Measurements from ENCODE around the gene SHE. TPM values are rescaled to one million over a fixed set of nuclear protein-coding genes. Genes with fewer than 3 reads are reported as not detected.
"Not testable (repeated sequence)": the region's sequence is repeated elsewhere in the genome, so short reads cannot be mapped to it uniquely, and the experiment has no call there.

SHE gene
- total RNA-seq, 1 donor from 2014 or later = under 0.01 TPM

GRCh38 chr1:154489695-154490274, 12.4 kb downstream of the SHE start:
- no peak overlapping the region for H3K4me3 ChIP-seq (ENCODE audit: low read depth, low read length)
- no peak for DNase-seq (ENCODE audit: low read depth)
- no peak for TF ChIP-seq CTCF (conservative IDR thresholded peaks at IDR 0.05; ENCODE audit: low read depth, low read length)

GRCh38 chr1:154488922-154489321, 13.3 kb downstream of the SHE start:
- no peak for TF ChIP-seq CTCF (conservative IDR thresholded peaks at IDR 0.05; ENCODE audit: low read depth, low read length)
- DNase-seq (ENCODE audit: low read depth) = no peak
- H3K4me3 ChIP-seq (ENCODE audit: low read depth, low read length) = no peak overlapping the region

GRCh38 chr1:154486756-154487155, 15.5 kb downstream of the SHE start:
- not testable (repeated sequence) for DNase-seq (ENCODE audit: low read depth); H3K4me3 ChIP-seq (ENCODE audit: low read depth, low read length)

GRCh38 chr1:154485910-154486496, 16.2 kb downstream of the SHE start:
- no peak overlapping the region for H3K4me3 ChIP-seq (ENCODE audit: low read depth, low read length)
- no peak for TF ChIP-seq CTCF (conservative IDR thresholded peaks at IDR 0.05; ENCODE audit: low read depth, low read length)

GRCh38 chr1:154485106-154485505, 17.1 kb downstream of the SHE start:
- no peak for TF ChIP-seq CTCF (conservative IDR thresholded peaks at IDR 0.05; ENCODE audit: low read depth, low read length)
- no peak overlapping the region for H3K4me3 ChIP-seq (ENCODE audit: low read depth, low read length)

More at GRCh38 chr1:154485910-154486496, 16.2 kb downstream of the SHE start:
- no peak for DNase-seq (ENCODE audit: low read depth)

GRCh38 chr1:154483941-154484803, 18.0 kb downstream of the SHE start:
- DNase-seq (ENCODE audit: low read depth) = peak; percentile 89
- TF ChIP-seq CTCF (conservative IDR thresholded peaks at IDR 0.05; ENCODE audit: low read depth, low read length) = no peak

More at GRCh38 chr1:154485106-154485505, 17.1 kb downstream of the SHE start:
- DNase-seq (ENCODE audit: low read depth) = no peak

GRCh38 chr1:154481053-154481452, 21.2 kb downstream of the SHE start:
- DNase-seq (ENCODE audit: low read depth) = no peak
- TF ChIP-seq CTCF (conservative IDR thresholded peaks at IDR 0.05; ENCODE audit: low read depth, low read length) = no peak
- no peak overlapping the region for H3K4me3 ChIP-seq (ENCODE audit: low read depth, low read length)

More at GRCh38 chr1:154483941-154484803, 18.0 kb downstream of the SHE start:
- H3K4me3 ChIP-seq (ENCODE audit: low read depth, low read length) = no peak overlapping the region
